Right ventricle myocardium superior (tissue), 1 donor: ENCODE data around the gene LRRC27. TPM values are rescaled to one million over a fixed set of nuclear protein-coding genes. Genes with fewer than 3 reads are reported as not detected.

Experiments used
- ATAC-seq: fragments of 200-7000 bp; cut with Tn5 transposase; one replicate; pipeline ENCODE4 v1.9.1; 2020; ENCODE audit warnings: mild to moderate bottlenecking; ENCODE audit not compliant: poor library complexity
- DNase-seq: peaks from one replicate; pipeline ENCODE4 v3.0.0-alpha.2; 2020
- intact Hi-C: fragments of 100-400 bp; cut with DNase I; formaldehyde crosslinking; loops from one replicate; pipeline ENCODE4 v1.11.2; 2022
- total RNA-seq: library from RNA; stranded (reverse); fragmentation: NEBNext Ultra II Directional; extraction: Animal tissue kit (Norgen Biotek cat#: 25700); gene quantifications from one replicate; pipeline ENCODE4 v1.2.1, GENCODE V29; 2021
- donor health status: DM: no; HTN: yes; CAD: no; lungs with severe emphysema.

LRRC27 gene
- total RNA-seq, 1 donor from 2014 or later = 3.9 TPM

GRCh38 chr10:132364594-132364970 lies 32.6 kb downstream of the LRRC27 start:
- peak; percentile 36 for DNase-seq
- ATAC-seq = no peak
- intact Hi-C loops = no loop called here

- intact Hi-C loops = no loop called here
- ATAC-seq = no peak
- DNase-seq = peak; percentile 11
Measured at GRCh38 chr10:132365102-132365501, 33.1 kb downstream of the LRRC27 start.

GRCh38 chr10:132366006-132366405 lies 34.0 kb downstream of the LRRC27 start:
- intact Hi-C loops = no loop called here
- DNase-seq (peak; percentile 22), ATAC-seq (no peak)

- DNase-seq = peak; percentile 32
Measured at GRCh38 chr10:132366499-132366898, 34.5 kb downstream of the LRRC27 start.

GRCh38 chr10:132368391-132368790 lies 36.4 kb downstream of the LRRC27 start:
- ATAC-seq = no peak
- intact Hi-C loops = no loop called here

More at GRCh38 chr10:132366499-132366898, 34.5 kb downstream of the LRRC27 start:
- no peak for ATAC-seq
- intact Hi-C loops = no loop called here

GRCh38 chr10:132368881-132369635 lies 37.1 kb downstream of the LRRC27 start:
- DNase-seq = peak; percentile 6
- ATAC-seq = no peak
- intact Hi-C loops = no loop called here

More at GRCh38 chr10:132368391-132368790, 36.4 kb downstream of the LRRC27 start:
- no peak for DNase-seq

- ATAC-seq = no peak
- intact Hi-C loops = no loop called here
- DNase-seq = peak; percentile 21
Measured at GRCh38 chr10:132369636-132370185, 37.7 kb downstream of the LRRC27 start.

GRCh38 chr10:132370426-132371340 lies 38.7 kb downstream of the LRRC27 start:
- DNase-seq (peak; percentile 35), ATAC-seq (no peak)
- intact Hi-C loops = no loop called here

GRCh38 chr10:132371641-132372081 lies 39.7 kb downstream of the LRRC27 start:
- DNase-seq = peak; percentile 20
- no peak for ATAC-seq
- intact Hi-C loops = no loop called here

GRCh38 chr10:132372516-132373095 lies 40.6 kb downstream of the LRRC27 start:
- DNase-seq (peak; percentile 30), ATAC-seq (no peak)
- intact Hi-C loops = no loop called here

- intact Hi-C loops = no loop called here
- ATAC-seq (no peak), DNase-seq (peak; percentile 22)
Measured at GRCh38 chr10:132373241-132373955, 41.4 kb downstream of the LRRC27 start.

GRCh38 chr10:132374176-132374575 lies 42.2 kb downstream of the LRRC27 start:
- intact Hi-C loops = no loop called here
- peak; percentile 10 for DNase-seq
- ATAC-seq = no peak

- intact Hi-C loops = no loop called here
- DNase-seq = peak; percentile 23
- no peak for ATAC-seq
Measured at GRCh38 chr10:132374612-132375011, 42.6 kb downstream of the LRRC27 start.

- intact Hi-C loops = no loop called here
- ATAC-seq (peak; percentile 31), DNase-seq (peak; percentile 25)
Measured at GRCh38 chr10:132375116-132375794, 43.3 kb downstream of the LRRC27 start.

- ATAC-seq (no peak), DNase-seq (no peak)
- intact Hi-C loops = no loop called here
Measured at GRCh38 chr10:132375795-132376297, 43.9 kb downstream of the LRRC27 start.

- ATAC-seq (no peak), DNase-seq (peak; percentile 28)
- intact Hi-C loops = no loop called here
Measured at GRCh38 chr10:132376394-132376851, 44.4 kb downstream of the LRRC27 start.

GRCh38 chr10:132377326-132377725 lies 45.3 kb downstream of the LRRC27 start:
- no peak for DNase-seq
- ATAC-seq = no peak
- intact Hi-C loops = no loop called here
